Right lobe of liver (tissue), 4 donors: Measurements from ENCODE around the gene TMEM161B.

ENCODE experiments used
- POLR2A ChIP-seq: fragments of 450-650 bp; IDR thresholded peaks from one replicate; pipeline ENCODE4 v1.6.1; 2017; ENCODE audit warnings: antibody characterized with exemption, mild to moderate bottlenecking
- TF ChIP-seq, protein P1 (sequence below), 4 donors: fragments of 200-600 bp in 3 of 4; fragments of 450-650 bp in 1 of 4; IDR thresholded peaks; one replicate each; pipeline versions ENCODE4 v1.5.1 to v1.8.0; 2016 to 2022; ENCODE audit warnings: antibody characterized with exemption in 4 of 4, mild to moderate bottlenecking in 2 of 4
- donor health status: DM: no; HTN: no; CAD: no.
- donor health status: DM: no; HTN: no; CAD: no.
- donor health status: DM: no; HTN: yes; CAD: no.

DNA sequence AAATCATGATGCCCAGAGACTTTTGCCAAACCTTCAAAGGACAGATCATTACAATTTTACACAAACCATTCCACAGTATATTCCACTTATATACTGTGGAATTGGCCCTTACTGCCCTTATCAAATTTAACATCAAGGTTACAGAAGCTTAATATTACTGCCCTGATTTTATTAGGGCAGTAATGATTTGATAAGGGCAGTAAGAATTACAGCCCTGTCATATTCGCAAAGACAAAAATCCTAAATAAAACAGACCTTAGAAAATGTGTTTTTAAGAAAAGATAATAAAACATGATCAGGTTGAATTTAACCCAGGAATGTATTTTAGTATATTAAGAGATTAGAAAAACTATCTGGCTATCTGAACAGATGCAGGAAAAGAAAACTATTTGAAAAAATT is 7.7 kb upstream of the TMEM161B start:
- TF ChIP-seq, protein P1, sequence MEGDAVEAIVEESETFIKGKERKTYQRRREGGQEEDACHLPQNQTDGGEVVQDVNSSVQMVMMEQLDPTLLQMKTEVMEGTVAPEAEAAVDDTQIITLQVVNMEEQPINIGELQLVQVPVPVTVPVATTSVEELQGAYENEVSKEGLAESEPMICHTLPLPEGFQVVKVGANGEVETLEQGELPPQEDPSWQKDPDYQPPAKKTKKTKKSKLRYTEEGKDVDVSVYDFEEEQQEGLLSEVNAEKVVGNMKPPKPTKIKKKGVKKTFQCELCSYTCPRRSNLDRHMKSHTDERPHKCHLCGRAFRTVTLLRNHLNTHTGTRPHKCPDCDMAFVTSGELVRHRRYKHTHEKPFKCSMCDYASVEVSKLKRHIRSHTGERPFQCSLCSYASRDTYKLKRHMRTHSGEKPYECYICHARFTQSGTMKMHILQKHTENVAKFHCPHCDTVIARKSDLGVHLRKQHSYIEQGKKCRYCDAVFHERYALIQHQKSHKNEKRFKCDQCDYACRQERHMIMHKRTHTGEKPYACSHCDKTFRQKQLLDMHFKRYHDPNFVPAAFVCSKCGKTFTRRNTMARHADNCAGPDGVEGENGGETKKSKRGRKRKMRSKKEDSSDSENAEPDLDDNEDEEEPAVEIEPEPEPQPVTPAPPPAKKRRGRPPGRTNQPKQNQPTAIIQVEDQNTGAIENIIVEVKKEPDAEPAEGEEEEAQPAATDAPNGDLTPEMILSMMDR (IDR thresholded peaks at IDR 0.05): no peak
- TF ChIP-seq POLR2A: no peak
